HG02852 (cell line): ENCODE measurements around the gene ATP8A1.

ENCODE experiments used
- ATAC-seq: cut with Tn5 transposase; IDR thresholded peaks from one replicate; pipeline ENCODE4 v1.9.1; 2021; ENCODE audit warnings: mild to moderate bottlenecking, moderate library complexity; ENCODE audit not compliant: unreplicated experiment

Gene ATP8A1

GRCh38 chr4:42417550-42417949, 239.4 kb downstream of the ATP8A1 start:
- ATAC-seq: no peak

- no peak for ATAC-seq
These were observed 240.9 kb downstream of the ATP8A1 start for GRCh38 chr4:42416017-42416416.

- ATAC-seq: no peak
These were observed 241.6 kb downstream of the ATP8A1 start for GRCh38 chr4:42415281-42415680.

DNA sequence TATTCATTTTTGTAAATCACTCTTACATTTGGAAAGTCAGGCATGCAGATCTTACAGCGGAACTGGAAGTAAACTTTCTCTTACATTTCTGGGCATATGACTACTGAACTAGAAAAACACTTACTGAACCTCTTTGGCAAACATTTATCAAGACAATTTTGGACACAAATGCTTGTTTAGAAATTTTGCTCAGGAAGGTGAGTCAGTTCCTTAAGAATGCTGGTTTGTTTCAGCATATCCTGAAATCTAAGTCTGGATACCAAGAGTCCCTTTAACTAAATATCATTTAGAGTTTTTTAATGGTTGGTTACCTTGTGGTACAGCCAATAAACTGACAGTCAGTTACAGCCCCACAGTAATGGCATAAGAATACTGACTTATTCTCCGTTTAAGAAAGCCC, 244.7 kb downstream of the ATP8A1 start:
- no peak for ATAC-seq

DNA sequence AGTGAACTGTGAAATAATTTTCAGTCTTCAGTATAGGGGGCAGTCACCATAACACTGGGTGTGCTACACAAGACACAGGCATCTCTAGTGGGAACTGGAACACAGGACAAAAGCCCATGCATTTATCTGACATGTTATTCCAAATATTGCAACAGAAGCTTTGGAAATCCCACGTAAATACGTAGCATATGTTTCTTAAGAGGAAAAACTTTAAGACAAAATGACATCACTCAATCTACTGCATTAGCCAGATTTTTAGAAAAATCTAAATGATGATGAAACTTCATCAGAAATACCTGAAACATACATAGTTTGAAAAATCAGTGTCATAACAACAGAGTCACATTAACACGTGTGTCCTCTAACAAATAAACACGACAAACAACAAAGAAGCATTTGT, 245.1 kb downstream of the ATP8A1 start:
- ATAC-seq: no peak

- no peak for ATAC-seq
These were observed 246.5 kb downstream of the ATP8A1 start for GRCh38 chr4:42410446-42410845.

DNA sequence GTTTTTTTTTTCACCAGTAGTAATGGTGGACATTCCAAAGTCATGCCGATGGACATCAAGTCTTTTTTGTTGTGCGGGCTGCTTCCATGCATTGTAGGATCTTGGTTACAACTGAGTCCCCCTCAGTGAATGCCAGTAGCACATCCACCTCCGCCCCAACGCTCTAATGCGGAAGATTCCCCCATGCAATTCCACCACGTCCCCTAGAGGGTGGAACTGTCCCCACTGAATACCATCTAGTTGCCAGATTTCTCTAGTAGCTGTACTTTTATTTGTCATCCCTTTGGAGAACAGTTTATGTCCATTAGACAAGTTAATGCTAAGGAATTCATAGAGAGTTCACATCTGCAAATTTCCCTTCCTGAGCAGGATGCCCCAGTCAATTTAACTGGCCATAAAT, 252.9 kb downstream of the ATP8A1 start:
- no peak for ATAC-seq

DNA sequence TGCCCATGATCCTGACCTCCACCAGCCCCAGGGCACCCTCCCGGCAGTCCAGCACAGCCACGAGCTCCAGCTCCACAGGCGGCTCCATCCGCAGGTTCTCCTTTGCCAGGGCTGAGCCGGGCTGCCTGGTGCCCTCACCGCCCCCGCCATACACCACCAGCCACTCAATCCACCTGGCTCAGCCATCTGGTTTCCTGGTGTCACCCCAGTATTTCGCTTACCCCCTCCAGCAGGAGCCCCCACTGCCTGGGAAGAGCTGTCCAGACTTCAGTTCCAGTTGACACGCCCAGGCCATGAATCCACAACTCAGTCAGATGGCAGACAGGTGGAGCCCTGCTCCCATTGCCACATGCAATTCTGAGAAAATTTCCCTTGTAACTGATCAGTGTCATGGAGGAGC, 255.7 kb downstream of the ATP8A1 start:
- no peak for ATAC-seq

DNA sequence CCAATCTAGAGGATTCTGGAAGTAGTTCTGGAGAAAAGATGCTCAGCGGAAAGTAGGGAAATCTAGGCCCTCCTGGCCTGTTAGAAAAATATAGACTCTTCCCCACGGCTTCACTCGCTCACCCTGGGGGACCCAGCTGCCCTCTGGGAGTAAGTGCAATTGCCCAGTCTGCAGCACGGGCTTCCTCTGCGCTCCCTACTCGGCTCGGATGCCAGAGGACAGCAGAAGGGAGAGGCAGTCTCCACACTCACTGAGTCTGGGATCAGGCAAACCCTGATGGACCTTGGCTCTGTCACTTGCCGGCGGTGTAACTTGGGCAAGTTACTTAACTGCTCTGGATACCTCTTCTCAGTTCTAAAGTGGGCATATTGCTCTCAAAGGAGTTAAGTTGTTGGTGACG, 257.5 kb downstream of the ATP8A1 start:
- no peak for ATAC-seq

GRCh38 chr4:42398871-42399331, 258.0 kb downstream of the ATP8A1 start:
- no peak for ATAC-seq

DNA sequence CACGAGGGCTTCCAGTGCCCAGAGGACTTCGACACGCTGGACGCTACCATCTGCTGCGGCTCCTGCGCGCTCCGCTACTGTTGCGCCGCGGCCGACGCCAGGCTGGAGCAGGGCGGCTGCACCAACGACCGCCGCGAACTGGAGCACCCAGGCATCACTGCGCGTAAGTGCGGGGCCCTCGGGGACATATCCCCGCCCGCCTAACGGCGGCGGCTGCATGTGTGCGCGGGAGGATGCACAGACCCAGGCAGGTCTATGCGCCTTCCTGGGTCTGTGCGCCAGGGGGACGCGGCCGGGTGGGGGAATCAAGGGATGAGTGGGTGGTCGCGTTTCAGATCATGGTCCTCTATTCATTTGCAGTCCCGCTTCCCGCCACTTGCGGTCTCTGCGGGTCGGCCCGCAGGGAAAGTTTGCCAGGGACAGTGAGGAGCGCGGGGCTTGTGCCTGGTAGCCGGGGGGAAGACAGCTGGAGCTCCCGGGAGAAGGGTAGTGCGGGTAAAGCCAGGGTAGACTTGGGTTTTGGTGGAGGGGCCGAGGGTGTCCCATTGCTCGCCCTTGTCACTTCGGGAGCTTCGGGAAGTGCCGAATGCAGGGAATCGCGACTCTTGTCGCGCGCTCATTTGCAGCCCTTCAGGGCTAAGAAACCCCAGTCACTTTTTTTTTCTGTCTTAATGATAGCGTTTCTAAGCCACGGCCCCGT, 258.6 kb downstream of the ATP8A1 start:
- ATAC-seq: peak; percentile 35

GRCh38 chr4:42397635-42398170, 259.2 kb downstream of the ATP8A1 start:
- peak; percentile 38 for ATAC-seq

GRCh38 chr4:42396752-42397634, 259.9 kb downstream of the ATP8A1 start, which contains the start of gene SHISA3:
Gene SHISA3, plus strand, starts transcription at chr4:42397488. Its CDS starts 569 bp downstream, at chr4:42398057.
- peak; percentile 53 for ATAC-seq

DNA sequence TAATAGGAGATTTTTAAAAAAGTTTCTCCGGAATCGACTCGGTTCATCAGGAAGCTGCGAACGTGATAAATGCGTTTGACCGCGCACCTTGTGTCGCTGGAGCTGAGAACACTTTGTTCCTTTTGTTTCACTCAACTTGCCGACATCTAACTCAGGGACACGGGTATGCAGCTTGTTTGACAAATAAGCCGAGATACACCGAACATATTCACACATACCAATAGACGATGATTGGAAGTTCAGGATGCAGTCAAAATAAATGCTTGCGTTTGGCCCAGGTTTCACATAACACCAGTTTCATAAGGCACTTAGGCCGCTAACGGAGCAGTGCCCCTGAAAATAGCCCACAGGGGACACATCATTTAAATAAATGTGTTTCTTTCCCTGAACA, 260.5 kb downstream of the ATP8A1 start:
- no peak for ATAC-seq

- ATAC-seq: no peak
These were observed 261.3 kb downstream of the ATP8A1 start for GRCh38 chr4:42395595-42395994.

GRCh38 chr4:42392436-42392835, 264.5 kb downstream of the ATP8A1 start:
- ATAC-seq: no peak

DNA sequence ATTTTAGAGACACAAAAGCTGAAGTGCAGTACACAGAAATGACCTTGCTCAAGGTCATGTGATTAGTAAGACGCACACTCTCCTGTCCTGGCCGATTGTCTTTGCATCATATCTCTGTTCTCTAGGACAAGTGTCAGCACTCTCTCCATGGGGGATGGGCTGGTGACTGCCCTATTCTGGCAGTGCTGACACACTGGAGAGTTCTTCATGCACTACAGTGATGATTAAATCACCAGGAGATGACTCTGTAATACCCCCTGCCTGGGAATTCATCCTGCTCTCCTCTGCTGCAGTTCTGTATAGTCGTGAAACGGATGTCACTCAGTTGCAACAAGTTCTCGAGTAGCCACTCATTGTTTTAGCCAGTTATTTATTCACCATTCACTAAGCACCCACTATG, 264.9 kb downstream of the ATP8A1 start:
- ATAC-seq: no peak

DNA sequence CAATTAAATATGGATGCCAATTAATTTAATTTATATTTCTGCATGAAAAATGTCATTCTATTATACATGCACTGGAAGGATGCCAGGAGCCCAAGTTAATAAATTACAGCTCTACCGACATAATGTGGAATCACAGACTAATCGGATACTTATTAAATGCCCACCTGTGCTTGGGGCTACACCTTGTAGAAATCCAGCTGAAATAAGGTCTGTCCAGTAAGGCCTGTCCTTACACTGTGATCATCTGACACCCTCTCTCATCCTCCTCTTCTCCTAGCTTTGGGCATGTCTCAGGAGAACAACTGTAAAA, 265.6 kb downstream of the ATP8A1 start:
- ATAC-seq: no peak

GRCh38 chr4:42390622-42391354, 266.1 kb downstream of the ATP8A1 start:
- ATAC-seq: no peak

GRCh38 chr4:42385516-42385915, 271.4 kb downstream of the ATP8A1 start:
- no peak for ATAC-seq

DNA sequence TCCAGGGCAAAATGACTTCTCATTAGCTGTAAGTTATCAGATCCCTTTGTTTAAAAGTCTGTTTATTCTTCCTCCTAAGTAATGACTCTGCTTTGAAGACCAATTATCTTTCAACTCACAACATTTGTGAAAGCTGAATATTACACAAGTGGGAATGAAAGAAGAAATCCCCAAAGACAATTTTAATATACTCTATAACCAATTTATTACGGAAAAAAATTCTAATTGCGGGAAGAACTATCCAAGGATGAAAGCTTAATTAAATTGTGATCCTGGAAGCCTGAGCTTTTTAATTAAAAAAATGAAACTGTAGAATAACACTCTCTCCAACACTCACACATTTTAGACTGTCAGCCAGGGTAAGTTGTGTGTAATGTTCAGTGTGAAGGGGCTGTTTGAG, 275.2 kb downstream of the ATP8A1 start:
- no peak for ATAC-seq
